GM20000 (cell line): ENCODE results near the gene PPP1R7.

Source experiments
- DNase-seq: peaks from one replicate; pipeline ENCODE4 v3.0.0; 2012; ENCODE audit warnings: low spot score
- CTCF ChIP-seq: IDR thresholded peaks from 2 replicates; pipeline ENCODE4 v1.5.1; 2012; ENCODE audit warnings: mild to moderate bottlenecking, control low read depth; ENCODE audit errors: extremely low read depth, missing control alignments

Gene PPP1R7

GRCh38 chr2:241227594-241227993 is 77.3 kb downstream of the PPP1R7 start:
- no peak for TF ChIP-seq CTCF

GRCh38 chr2:241228081-241228859 is 78.0 kb downstream of the PPP1R7 start:
- no peak for TF ChIP-seq CTCF
- DNase-seq = no peak

More at GRCh38 chr2:241227594-241227993, 77.3 kb downstream of the PPP1R7 start:
- DNase-seq = no peak

DNA sequence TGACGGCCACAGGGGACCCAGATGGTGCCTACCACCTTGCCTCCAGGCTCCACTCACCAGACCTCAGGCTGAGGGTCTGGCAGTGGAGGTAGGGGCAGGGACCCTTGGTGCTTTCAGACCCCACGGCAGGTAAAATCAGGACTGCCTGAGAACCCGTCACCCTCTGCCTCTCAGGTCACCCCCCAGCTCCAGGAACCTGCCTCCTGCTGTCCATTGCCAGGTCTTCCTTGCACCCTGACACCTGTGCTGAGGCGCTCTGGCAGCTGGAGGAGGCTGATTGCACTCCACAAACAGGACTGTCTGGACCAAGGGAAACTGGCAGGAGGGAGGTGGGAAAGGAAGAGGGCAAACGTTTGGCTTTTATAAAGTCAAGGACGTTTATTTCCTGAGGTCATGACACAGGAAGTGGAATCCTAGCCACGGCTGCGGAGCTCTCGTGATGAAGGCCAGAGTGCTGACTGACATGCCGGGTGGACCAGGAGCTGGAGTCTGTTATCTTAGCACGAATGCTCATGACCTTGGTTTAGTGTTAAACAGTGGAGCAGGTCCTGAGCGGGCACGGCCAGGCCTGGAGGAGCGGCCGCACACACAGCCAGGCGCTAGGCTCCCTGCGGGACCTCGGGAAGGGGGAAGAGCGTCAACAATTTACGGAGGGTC is 78.7 kb downstream of the PPP1R7 start:
- DNase-seq = no peak
- no peak for TF ChIP-seq CTCF

- DNase-seq = no peak
- no peak for TF ChIP-seq CTCF
Observed at GRCh38 chr2:241229563-241230401, 79.5 kb downstream of the PPP1R7 start.

GRCh38 chr2:241230435-241230834 is 80.2 kb downstream of the PPP1R7 start:
- DNase-seq = no peak
- TF ChIP-seq CTCF = no peak

GRCh38 chr2:241232736-241233575 is 82.7 kb downstream of the PPP1R7 start:
- no peak for DNase-seq
- TF ChIP-seq CTCF = no peak
